Measurements from ENCODE around the gene NAGK.
A peak's percentile ranks its signal among the peaks of the same experiment; 100 is the strongest.
"Not testable (repeated sequence)": the region's sequence is repeated elsewhere in the genome, so short reads cannot be mapped to it uniquely, and the experiment has no call there.

Gene NAGK

GRCh38 chr2:71067567-71068217, 756 bp upstream of the NAGK start:
- DNase-seq (ENCODE audit: low read depth in 1 of 2, low spot score in 1 of 2), result peak in 1 of 2 donors; percentile 2

- no peak for DNase-seq (ENCODE audit: low read depth in 1 of 2, low spot score in 1 of 2)
These were observed 928 bp downstream of the NAGK start for GRCh38 chr2:71069376-71069775.

- DNase-seq (ENCODE audit: low read depth in 1 of 2, low spot score in 1 of 2), result no peak
These were observed 2.0 kb downstream of the NAGK start for GRCh38 chr2:71070294-71071093.

- peak; percentile 30 to 40 for DNase-seq (ENCODE audit: low read depth in 1 of 2, low spot score in 1 of 2)
These were observed 3.4 kb downstream of the NAGK start for GRCh38 chr2:71071681-71072398.

GRCh38 chr2:71072492-71072891, 4.0 kb downstream of the NAGK start:
- DNase-seq (ENCODE audit: low read depth in 1 of 2, low spot score in 1 of 2), result no peak

GRCh38 chr2:71073475-71073874, 5.0 kb downstream of the NAGK start:
- no peak for DNase-seq (ENCODE audit: low read depth in 1 of 2, low spot score in 1 of 2)

- no peak for DNase-seq (ENCODE audit: low read depth in 1 of 2, low spot score in 1 of 2)
These were observed 6.5 kb downstream of the NAGK start for GRCh38 chr2:71074893-71075395.

GRCh38 chr2:71078624-71079023, 10.2 kb downstream of the NAGK start:
- DNase-seq (ENCODE audit: low read depth in 1 of 2, low spot score in 1 of 2), result no peak

GRCh38 chr2:71082402-71083252, 14.2 kb downstream of the NAGK start:
- DNase-seq (ENCODE audit: low read depth in 1 of 2, low spot score in 1 of 2), result peak in 1 of 2 donors; percentile 10

- DNase-seq (ENCODE audit: low read depth in 1 of 2, low spot score in 1 of 2), result not testable (repeated sequence)
These were observed 14.8 kb downstream of the NAGK start for GRCh38 chr2:71083297-71083696.

- not testable (repeated sequence) for DNase-seq (ENCODE audit: low read depth in 1 of 2, low spot score in 1 of 2)
These were observed 15.4 kb downstream of the NAGK start for GRCh38 chr2:71083752-71084312.

- DNase-seq (ENCODE audit: low read depth in 1 of 2, low spot score in 1 of 2), result not testable (repeated sequence)
These were observed 17.0 kb downstream of the NAGK start for GRCh38 chr2:71085325-71086003.

GRCh38 chr2:71089475-71089874, 21.0 kb downstream of the NAGK start:
- not testable (repeated sequence) for DNase-seq (ENCODE audit: low read depth in 1 of 2, low spot score in 1 of 2)

- DNase-seq (ENCODE audit: low read depth in 1 of 2, low spot score in 1 of 2), result not testable (repeated sequence)
These were observed 23.4 kb downstream of the NAGK start for GRCh38 chr2:71091808-71092207.

GRCh38 chr2:71092491-71093260, 24.2 kb downstream of the NAGK start:
- DNase-seq (ENCODE audit: low read depth in 1 of 2, low spot score in 1 of 2), result not testable (repeated sequence)

- DNase-seq (ENCODE audit: low read depth in 1 of 2, low spot score in 1 of 2), result peak in 1 of 2 donors; percentile 19
These were observed 31.9 kb downstream of the NAGK start for GRCh38 chr2:71100195-71100964.

- DNase-seq (ENCODE audit: low read depth in 1 of 2, low spot score in 1 of 2), result no peak
These were observed 33.2 kb downstream of the NAGK start for GRCh38 chr2:71101656-71102055.

GRCh38 chr2:71102981-71103681, 34.7 kb downstream of the NAGK start:
- no peak for DNase-seq (ENCODE audit: low read depth in 1 of 2, low spot score in 1 of 2)
